ENCODE measurements around the gene PRSS33.
A peak's percentile ranks its signal among the peaks of the same experiment; 100 is the strongest.

- TF ChIP-seq POLR2AphosphoS5 (IDR thresholded peaks at IDR 0.05) (peak in 1 of 4 donors; percentile 6), POLR2A (IDR thresholded peaks at IDR 0.05) (no peak)
These were observed 48.5 kb upstream of the PRSS33 start for GRCh38 chr16:2835638-2836493.
